ENCODE results near the gene MON1B.
"Not testable (repeated sequence)": the region's sequence is repeated elsewhere in the genome, so short reads cannot be mapped to it uniquely, and the experiment has no call there.

MON1B gene

DNA sequence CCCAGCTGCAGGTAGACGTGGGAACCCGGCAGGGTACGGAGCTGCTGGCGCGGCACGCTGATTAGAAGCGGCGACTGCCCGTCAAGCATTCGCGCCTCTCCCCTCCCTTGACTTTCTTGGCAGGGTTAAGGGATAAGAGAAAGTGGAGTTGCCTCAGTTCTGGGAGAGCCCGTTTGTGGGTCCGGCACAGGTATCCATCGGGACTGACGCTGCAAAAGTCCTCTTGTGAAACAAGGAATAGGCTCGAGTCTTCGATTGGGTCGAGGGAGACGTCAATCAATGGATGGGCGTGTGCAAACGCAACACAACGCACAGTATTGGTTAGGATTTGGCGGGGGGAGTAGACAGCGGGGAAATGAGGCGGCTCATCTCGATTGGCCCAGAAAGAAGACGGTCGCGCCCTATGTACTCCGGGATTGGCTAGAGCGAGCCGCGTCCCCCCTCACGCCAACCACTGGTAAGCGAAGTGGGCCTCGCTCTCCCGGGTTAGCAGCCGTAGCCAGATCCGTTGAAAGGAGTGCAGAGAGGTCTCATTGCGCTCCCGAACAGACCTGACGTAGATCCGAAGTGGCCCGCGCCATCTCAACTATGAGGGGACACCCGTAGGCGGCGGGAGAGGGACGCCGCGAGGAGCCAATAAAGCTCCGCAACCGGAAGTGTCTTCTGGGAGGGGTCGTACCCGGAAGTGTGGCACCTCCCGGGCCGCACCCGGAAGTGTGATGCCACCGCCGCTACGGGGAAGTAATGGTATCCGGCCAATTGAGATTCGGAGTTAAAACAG lies at the start of gene MON1B:
Gene MON1B (plus strand): TSS at position 713 of the 781 bp plus-strand sequence. CDS start 296 bp downstream, outside the sequence.
- DNase-seq (peak; percentile 89), ATAC-seq (peak; percentile 98)

DNA sequence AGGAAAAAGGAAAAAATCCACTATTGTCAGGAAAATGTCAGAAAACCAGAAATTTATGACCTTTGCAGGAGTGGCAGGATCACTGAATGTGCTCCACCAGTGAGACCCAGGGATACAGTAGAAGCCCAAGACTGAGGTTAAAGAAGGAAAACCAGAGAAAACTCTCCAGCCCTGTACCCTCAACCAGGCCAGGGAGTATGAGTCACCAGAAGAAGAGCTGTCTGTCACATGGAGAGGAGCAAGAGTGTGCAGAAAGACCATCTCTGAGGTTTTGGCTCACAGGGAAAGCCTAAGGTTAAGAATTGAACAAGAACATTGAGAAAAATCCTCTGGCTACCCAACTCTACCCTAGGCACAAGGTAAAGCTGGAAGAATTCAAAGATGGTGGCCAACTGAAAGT lies 47.6 kb upstream of the MON1B start:
- no peak for DNase-seq
- no peak for ATAC-seq

DNA sequence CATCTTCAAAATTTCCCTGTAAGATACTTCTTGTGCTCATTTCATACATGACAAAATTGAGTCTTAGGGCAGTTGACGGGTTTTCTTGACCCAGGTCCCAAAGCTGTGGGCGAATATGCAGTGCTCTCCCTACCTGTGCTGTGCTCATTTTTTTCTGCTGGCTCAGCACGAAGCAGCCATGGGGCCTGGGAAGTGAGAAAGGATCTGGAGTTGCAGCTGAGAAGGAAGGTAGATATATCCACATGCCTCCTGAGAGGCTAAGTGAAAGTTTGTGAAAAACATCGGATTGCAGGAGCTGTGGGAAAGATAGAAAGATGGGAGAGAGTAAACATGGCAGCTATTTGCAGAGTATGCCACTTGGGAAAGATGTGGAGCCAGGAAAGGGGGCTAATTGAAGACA lies 42.9 kb upstream of the MON1B start:
- no peak for ATAC-seq
- no peak for DNase-seq

DNA sequence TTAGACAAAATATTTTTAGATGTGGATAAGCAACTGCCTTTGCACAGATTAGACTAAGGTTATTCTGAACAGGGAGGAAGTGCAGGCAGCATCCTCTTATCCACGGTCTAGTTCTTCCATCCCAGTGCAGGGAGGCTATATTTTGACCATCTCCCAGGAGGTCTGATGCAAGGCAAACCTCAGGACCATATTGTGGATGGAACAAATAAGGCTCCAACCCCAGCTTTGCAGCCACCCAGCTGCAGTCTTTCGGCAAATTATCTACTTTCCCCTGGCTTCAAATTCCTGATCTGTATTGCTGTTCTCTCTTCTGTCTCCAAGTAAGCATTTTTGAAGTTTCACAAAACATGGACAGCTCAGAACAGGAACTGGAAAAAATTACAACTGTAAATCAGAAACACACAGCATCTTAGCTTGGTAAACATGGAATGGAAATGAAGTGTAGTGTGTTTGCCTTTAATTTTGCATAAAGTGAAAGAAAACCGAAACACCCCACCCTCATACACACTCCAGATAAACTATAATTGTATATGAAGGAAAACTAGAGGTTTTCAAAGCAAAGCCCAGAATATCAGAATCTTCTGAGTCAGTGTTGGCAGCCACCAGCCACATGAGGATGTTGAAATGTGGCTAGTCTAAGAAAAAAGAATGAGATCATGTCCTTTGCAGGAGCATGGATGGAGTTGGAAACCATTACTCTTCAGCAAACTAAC lies 33.5 kb upstream of the MON1B start:
- DNase-seq, result no peak

DNA sequence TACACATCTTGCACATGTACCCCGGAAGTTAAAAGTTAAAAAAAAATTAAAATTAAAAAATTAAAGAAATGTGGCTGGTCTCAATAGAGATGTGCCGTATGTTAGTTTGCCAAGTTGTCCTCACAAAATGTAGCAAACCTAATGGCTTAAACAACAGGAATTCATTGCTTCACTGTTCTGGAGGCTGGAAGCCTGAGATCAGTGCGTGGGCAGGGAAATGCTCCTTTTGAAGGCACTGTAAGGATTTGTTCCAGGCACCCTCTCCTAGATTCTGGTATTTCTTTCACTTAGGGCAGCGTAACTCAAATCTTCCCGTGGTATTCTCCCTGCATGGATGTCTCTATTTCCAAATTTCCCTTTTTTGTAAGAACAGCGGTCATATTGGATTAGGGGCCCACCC lies 32.7 kb upstream of the MON1B start:
- DNase-seq (no peak), ATAC-seq (no peak)

More for the DNA sequence above, 33.5 kb upstream of the MON1B start:
- ATAC-seq, result no peak

DNA sequence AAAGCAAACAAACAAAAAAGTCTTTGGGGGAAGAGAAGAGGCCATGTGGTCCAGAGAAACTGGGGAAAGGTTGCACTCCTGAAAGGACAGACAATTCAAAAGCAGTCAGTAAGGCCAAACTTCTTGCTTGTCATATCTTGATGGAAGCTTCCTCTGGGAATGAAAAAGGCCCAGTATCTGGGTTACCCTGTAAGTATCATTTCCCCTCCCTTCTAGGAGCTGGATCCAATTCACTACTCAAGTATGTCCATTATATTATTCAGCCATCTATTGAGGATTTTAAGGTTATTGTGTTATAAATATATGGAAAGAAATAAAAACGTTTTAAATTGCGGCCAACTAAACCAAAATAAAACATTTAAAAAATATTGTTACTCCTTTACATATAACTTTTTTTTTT lies 26.0 kb upstream of the MON1B start:
- ATAC-seq (no peak), DNase-seq (no peak)

DNA sequence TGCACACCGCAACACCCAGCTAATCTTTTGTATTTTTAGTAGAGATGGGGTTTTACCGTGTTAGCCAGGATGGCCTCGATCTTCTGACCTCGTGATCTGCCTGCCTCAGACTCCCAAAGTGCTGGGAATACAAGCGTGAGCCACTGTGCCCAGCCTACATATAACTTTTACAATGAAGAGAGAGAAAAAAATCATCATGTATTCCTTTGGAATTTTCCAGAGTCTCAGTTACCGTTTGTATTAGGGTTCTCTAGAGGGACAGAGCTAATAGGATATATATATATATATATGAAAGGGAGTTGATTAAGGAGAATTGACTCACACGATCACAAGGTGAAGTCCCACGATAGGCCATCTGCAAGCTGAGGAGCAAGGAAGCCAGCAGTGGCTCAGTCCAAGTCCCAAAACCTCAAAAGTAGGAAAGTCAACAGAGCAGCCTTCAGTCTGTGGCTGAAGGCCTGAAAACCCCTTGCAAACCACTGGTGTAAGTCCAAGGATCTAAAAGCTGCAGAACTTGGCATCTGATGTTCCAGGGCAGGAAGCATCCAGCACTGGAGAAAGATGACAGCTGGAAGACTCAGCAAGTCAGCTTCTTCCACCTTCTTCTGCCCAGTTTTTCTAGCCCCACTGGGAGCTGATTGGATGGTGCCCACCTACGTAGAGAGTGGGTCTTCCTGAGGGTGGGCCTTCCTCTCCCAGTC lies 25.3 kb upstream of the MON1B start:
- ATAC-seq, DNase-seq: not testable (repeated sequence)

DNA sequence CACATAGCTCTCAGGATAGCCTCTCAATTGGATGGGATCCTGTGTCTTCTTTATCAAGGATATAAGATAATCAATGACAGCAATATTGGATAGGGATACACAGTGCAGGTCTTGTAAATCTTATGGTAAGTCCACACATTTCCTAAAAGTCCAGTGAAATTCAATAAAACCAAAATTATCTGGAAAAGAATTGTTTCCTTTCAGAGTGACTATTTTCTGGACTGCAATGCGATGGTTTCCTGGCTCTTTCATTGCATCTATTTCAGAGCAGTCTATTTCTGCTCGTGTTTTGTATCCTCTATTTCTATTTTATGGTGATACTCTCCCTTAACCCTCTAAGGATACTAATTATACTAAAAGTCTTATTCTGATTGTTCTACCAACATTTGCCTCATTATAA lies 24.3 kb upstream of the MON1B start:
- ATAC-seq, result no peak
- no peak for DNase-seq

DNA sequence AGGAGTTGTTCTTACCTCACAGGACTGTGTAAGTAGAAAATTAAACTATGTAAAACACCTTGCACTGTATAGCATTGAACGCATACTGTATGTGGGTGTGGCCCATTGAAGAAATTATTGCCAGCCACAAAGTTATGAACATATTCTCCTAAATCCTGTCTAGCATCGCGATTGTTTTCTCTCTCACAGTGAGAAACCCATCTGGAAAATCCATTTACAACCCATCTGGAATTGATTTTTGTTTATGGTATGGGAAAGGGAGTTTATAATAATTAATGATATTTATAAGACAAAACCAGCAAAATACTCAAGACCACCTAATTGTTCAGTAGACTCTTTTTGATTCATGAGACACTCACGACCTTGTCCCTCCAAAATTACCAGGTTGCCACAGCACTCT lies 22.1 kb upstream of the MON1B start:
- ATAC-seq, result no peak

DNA sequence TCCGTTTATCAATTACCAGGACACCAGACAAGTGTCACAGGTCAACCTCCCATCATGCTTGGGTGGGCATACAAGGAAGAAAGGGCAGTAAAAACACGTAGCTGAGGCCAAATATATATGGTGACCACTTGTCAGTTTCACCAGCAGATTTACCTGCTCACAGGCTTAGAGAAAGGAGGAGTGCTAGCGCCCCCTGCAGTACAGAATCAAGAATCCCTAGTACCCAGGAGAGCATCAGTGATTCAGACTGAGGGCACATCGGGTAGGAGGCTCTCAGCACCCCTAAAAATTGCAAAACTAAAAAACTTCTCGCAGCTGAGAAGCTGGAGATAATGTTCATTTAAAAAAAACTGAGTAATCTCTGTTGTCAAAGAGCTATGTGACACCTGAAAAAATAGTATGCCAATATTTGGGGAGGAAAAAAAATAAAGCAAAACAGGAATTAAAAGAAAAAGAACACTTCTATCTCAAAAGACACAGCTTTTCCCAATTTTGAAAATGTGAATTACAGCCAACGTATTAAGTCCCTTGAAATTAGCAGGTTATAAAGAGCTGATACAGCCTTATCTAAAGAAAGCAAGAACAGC lies 21.2 kb upstream of the MON1B start:
- peak; percentile 49 for ATAC-seq

More for the DNA sequence above, 22.1 kb upstream of the MON1B start:
- no peak for DNase-seq

DNA sequence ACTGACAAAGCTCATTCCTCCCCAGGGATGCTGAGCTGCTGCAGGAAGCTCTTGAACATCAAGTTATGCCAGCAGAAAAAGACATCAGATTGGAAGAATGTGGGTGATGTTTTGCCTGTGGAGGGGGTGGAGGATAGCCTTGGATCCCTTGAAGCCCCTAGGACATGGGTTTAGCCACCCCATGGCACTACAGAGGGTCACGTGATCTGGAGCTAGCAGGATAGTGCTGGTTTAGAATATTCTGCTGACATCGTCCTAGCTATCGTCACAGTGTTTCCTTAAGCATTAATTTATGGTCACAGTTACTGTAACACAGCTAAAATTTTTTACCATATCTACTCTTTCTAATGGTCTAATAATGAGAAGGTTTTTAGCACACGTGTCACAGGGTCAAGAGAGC lies 20.2 kb upstream of the MON1B start:
- ATAC-seq (no peak), DNase-seq (no peak)

More for the DNA sequence above, 21.2 kb upstream of the MON1B start:
- DNase-seq, result peak; percentile 54

DNA sequence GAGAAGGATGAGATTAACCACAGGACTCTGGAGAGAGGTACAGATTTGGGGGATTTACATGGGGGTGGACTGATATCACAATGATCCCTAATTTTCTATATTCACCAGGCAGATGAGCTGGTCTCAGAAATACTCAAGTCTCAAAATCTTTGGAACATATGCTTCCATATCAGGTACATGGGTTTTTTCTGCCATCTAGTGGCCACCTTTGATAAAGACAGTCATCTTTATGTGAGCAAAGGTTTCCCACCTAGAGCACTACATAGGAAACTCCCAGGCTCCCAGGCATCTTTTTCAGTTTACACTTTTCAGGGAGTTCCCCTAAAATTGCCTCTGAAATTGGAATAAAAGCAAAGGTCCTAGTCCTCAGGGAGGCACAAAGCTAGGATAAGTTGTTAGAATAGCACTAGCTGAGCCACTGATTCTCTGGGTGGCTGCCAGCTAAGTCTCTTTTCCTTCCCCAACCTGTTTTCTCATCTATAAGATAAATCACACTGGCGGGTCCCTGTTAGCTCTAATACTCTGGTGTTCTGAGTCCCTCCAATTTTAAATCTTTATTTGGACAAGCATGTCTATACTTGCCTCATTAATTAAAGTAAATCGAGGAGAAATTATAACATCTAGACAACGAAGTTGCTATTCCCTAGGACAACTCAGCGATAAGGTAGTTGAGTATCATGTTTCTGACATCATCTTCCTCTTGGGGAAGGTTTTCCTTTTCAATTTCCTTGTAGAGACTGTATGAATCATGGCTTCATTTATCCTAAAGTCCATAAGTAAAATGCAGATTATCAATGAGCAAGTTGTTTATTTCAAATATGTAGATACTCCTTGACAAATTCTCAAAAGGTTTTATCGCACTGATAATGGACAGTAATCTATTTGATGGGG lies 19.0 kb upstream of the MON1B start:
- ATAC-seq, result peak; percentile 40
- peak; percentile 14 for DNase-seq

DNA sequence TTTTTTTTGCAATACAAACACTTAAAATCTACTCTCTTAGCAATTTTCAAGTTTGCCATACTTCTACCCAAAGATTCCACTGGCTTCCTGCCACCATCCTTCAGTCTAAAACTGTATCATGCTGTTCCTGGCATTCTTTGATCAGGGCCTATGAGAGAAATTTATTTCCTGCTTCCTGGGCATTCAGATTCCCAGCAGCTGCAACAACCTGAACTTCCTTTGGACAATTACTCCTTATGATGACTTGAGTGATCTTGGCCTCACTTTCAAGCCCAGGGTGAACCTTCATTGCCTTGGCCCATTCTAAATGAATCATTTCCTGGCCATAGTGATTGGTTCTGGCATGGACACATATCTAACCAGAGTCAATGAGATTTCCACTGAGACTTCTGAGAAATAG lies 18.0 kb upstream of the MON1B start:
- DNase-seq, result no peak
- no peak for ATAC-seq

DNA sequence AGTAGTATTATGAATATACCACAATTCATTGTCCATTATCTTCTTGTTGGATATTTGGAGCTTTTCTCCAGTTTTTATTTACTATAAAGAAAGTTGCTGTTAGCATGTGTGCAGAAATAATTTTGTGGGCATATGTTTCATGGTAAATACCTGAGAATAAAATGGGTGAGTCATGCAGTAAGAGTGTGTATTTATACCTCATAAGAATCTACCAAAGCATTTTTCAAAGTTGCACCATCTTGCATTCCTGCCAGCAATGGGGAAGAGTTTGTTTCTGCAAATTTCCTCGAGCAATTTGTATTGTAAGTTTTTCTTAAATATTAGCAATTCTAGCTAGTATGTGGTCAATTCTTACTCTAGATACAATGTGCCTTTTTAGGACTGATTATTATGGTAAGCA lies 7.9 kb upstream of the MON1B start:
- ATAC-seq (no peak), DNase-seq (no peak)

DNA sequence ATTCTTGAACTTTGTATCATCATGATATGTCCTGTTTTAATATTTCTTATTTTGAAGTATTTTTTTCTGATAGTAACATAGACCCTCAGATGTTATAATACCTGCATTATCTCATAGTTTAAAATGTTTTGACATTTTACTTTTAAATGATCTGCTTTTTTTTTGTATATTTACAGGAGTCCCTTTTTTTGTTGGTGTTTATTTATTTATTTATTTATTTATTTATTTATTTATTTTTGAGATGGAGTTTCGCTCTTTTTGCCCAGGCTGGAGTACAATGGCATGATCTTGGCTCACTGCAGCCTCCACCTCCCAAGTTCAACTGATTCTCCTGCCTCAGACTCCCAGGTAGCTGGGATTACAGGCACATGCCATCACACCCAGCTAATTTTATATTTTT lies 4.7 kb upstream of the MON1B start:
- not testable (repeated sequence) for DNase-seq, ATAC-seq

DNA sequence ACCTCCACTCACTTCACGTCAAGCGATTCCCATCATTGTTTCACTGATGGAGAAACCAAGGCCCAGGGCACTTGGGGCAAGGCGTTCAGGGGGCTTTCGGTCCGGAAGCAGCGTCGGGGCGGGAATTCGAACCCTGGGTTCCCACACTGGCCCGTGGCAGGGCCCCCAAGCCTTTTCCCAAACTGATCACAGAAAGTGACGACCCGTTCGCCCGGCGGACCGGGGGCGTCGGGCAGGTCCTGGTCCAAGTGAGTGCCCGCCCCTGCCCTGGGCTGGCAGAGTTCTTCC lies 856 bp upstream of the MON1B start:
- no peak for DNase-seq
- no peak for ATAC-seq

DNA sequence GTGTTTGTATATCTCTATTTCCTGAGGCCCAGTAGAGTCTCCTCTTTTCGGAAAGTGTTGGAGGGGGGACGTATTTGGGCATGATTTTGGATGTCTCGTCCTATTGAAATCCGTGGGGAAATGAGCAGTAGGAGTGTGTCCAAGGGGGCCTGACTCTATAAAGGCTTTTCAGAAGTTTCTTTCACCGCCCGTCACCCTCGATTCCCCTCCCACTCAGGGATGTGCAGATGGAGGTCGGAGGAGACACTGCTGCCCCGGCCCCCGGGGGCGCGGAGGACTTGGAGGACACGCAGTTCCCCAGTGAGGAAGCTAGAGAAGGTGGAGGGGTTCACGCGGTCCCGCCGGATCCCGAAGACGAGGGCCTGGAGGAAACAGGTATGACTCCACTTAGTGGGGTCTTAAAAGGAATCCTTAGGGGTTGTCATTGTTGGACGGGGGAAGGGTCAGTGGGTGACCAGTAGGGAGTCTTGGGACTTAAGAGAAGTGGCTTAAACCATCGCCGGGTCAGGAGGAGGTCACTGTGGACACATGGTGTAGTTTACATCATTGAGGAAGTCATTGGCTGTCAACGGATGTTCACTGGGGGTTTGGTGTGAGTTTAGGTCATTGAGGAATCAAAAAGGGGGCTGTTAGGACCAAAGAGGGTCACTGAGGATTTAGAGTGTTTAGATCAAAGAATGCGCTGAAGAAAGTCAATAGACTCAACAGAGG lies 424 bp downstream of the MON1B start:
- no peak for ATAC-seq
- DNase-seq, result peak; percentile 34

DNA sequence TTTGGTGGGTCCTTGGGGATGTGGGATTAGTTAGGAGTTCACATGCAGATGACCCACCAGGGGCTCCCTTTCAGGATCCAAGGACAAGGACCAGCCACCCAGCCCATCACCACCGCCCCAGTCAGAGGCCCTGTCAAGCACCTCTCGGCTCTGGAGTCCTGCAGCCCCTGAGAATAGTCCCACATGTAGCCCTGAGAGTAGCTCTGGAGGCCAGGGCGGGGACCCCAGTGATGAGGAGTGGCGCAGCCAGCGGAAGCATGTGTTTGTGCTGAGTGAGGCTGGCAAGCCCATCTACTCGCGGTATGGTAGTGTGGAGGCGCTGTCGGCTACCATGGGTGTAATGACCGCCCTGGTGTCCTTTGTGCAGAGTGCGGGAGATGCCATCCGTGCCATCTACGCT lies 2.4 kb downstream of the MON1B start:
- no peak for ATAC-seq
- DNase-seq, result no peak

DNA sequence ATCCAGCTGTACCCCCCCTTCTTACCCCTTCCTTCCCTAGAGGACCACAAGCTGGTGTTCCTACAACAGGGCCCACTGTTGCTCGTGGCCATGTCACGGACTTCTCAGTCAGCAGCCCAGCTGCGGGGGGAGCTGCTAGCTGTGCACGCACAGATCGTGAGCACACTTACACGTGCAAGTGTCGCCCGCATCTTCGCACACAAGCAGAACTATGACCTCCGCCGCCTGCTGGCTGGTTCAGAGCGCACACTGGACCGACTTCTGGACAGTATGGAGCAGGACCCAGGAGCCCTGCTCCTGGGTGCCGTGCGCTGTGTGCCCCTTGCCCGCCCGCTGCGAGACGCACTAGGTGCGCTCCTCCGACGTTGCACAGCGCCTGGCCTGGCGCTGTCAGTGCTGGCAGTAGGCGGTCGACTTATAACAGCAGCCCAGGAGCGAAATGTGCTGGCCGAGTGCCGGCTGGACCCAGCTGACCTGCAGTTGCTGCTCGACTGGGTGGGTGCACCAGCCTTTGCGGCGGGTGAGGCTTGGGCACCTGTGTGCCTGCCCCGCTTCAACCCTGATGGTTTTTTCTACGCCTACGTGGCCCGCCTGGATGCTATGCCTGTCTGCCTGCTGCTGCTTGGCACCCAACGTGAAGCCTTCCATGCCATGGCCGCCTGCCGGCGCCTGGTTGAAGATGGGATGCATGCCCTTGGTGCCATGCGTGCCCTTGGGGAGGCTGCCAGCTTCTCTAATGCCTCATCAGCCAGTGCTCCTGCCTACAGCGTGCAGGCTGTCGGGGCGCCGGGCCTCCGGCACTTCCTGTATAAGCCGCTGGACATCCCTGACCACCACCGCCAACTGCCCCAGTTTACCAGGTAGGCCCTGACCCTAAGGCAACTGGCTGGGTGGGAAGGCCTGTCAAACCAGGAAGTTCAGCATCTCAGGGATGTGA lies 3.6 kb downstream of the MON1B start:
- no peak for ATAC-seq

DNA sequence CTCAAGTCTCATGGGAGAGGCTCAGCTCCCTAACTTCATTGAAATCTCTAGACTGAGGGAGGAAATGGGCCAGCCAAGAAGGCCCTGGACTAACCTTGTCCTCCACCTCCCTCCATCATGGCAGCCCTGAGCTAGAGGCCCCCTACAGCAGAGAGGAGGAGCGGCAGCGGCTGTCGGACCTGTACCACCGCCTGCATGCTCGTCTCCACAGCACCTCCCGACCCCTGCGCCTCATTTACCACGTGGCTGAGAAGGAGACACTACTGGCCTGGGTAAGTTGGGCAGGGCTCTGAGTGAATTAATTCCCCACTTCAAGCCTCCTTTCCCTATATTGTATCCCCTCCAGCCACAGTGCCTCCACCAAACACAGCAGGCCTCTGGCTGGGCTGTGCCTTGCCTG lies 4.4 kb downstream of the MON1B start:
- DNase-seq, result no peak
- ATAC-seq, result no peak

More for the DNA sequence above, 3.6 kb downstream of the MON1B start:
- no peak for DNase-seq
